Mesenchymal stem cell (in vitro differentiated cells and primary cell): ENCODE data around the gene NAMPT.
A peak's percentile ranks its signal among the peaks of the same experiment; 100 is the strongest.

Experiments
- DNase-seq: peaks from one replicate; pipeline ENCODE4 v3.0.0-alpha.2; 2013
- H2AFZ ChIP-seq: one replicate; pipeline ENCODE4 v1.6.1; 2013; ENCODE audit warnings: low read depth, mild to moderate bottlenecking, control low read depth, inconsistent platforms, low read length, moderate library complexity
- H2AK5ac ChIP-seq: 2 replicates; pipeline ENCODE4 v1.6.1; 2013; ENCODE audit warnings: low read length, moderate library complexity, mild to moderate bottlenecking, inconsistent platforms; ENCODE audit not compliant: severe bottlenecking
- H2BK120ac ChIP-seq: one replicate; pipeline ENCODE4 v1.6.1; 2013; ENCODE audit warnings: low read depth, mild to moderate bottlenecking, inconsistent platforms, low read length, moderate library complexity
- H2BK12ac ChIP-seq, 2 experiments: one replicate each; pipeline ENCODE4 v1.6.1; 2013; ENCODE audit warnings: inconsistent platforms in 2 of 2, low read length in 2 of 2, mild to moderate bottlenecking in 2 of 2, moderate library complexity in 2 of 2, control low read depth in 1 of 2
- H2BK15ac ChIP-seq: one replicate; pipeline ENCODE4 v1.6.1; 2013; ENCODE audit warnings: mild to moderate bottlenecking, low read depth, inconsistent platforms; ENCODE audit not compliant: poor library complexity, severe bottlenecking
- H2BK5ac ChIP-seq: 2 replicates; pipeline ENCODE4 v1.6.1; 2013; ENCODE audit warnings: low read depth, mild to moderate bottlenecking, low read length, control low read depth, inconsistent platforms; ENCODE audit not compliant: poor library complexity, severe bottlenecking
- H3K14ac ChIP-seq, 2 experiments: one replicate each; pipeline ENCODE4 v1.6.1; 2013; ENCODE audit warnings: inconsistent platforms in 2 of 2, low read length in 2 of 2, control low read depth in 1 of 2, mild to moderate bottlenecking in 1 of 2, moderate library complexity in 1 of 2
- H3K18ac ChIP-seq, 2 experiments: one replicate each; pipeline ENCODE4 v1.6.1; 2013; ENCODE audit warnings: inconsistent platforms in 2 of 2, low read length in 2 of 2, control low read depth in 1 of 2, low read depth in 1 of 2, mild to moderate bottlenecking in 1 of 2
- H3K23ac ChIP-seq, 2 experiments: one replicate each; pipeline ENCODE4 v1.6.1; 2013; ENCODE audit warnings: inconsistent platforms in 2 of 2, low read length in 2 of 2, mild to moderate bottlenecking in 2 of 2, moderate library complexity in 2 of 2, control low read depth in 1 of 2
- H3K27ac ChIP-seq: 2 replicates; pipeline ENCODE4 v1.5.1; 2013; ENCODE audit warnings: mild to moderate bottlenecking, moderate library complexity, low read length, control low read depth, inconsistent platforms; ENCODE audit not compliant: poor library complexity, severe bottlenecking
- H3K27me3 ChIP-seq, 2 experiments: 2 replicates each; pipeline versions ENCODE4 v1.6.1 to v1.7.0; 2013; ENCODE audit warnings: low read length in 2 of 2, mild to moderate bottlenecking in 2 of 2, moderate library complexity in 2 of 2, control low read depth in 1 of 2, inconsistent platforms in 1 of 2; ENCODE audit not compliant: control insufficient read depth in 1 of 2, insufficient read depth in 1 of 2
- H3K36me3 ChIP-seq, 2 experiments: 2 replicates each; pipeline versions ENCODE4 v1.6.1 to v1.7.0; 2013; ENCODE audit warnings: low read length in 2 of 2, control low read depth in 1 of 2, inconsistent platforms in 1 of 2, low read depth in 1 of 2, mild to moderate bottlenecking in 1 of 2; ENCODE audit not compliant: insufficient read depth in 2 of 2, control insufficient read depth in 1 of 2
- H3K4ac ChIP-seq, 2 experiments: one replicate each; pipeline ENCODE4 v1.6.1; 2013; ENCODE audit warnings: inconsistent platforms in 2 of 2, low read length in 2 of 2, mild to moderate bottlenecking in 2 of 2, moderate library complexity in 2 of 2, control low read depth in 1 of 2, low read depth in 1 of 2
- H3K4me1 ChIP-seq: 2 replicates; pipeline ENCODE4 v1.6.1; 2013; ENCODE audit warnings: low read depth, low read length, control low read depth; ENCODE audit not compliant: control insufficient read depth, insufficient read depth
- H3K4me2 ChIP-seq: 2 replicates; pipeline ENCODE4 v1.6.1; 2013; ENCODE audit warnings: low read length, mild to moderate bottlenecking, inconsistent platforms; ENCODE audit not compliant: poor library complexity, severe bottlenecking
- H3K4me3 ChIP-seq, 2 experiments: 2 replicates each; pipeline versions ENCODE4 v1.5.1 to v1.7.0; 2013; ENCODE audit warnings: low read length in 2 of 2, mild to moderate bottlenecking in 2 of 2, control low read depth in 1 of 2, low read depth in 1 of 2; ENCODE audit not compliant: insufficient read depth in 1 of 2
- H3K79me1 ChIP-seq: replicated peaks from 2 replicates; pipeline ENCODE4 v1.6.1; 2013; ENCODE audit warnings: mild to moderate bottlenecking, control low read depth, low read length, inconsistent platforms; ENCODE audit not compliant: poor library complexity, severe bottlenecking
- H3K9ac ChIP-seq: 2 replicates; pipeline ENCODE4 v1.7.0; 2013; ENCODE audit warnings: mild to moderate bottlenecking, low read length, moderate library complexity
- H3K9me3 ChIP-seq: 2 replicates; pipeline ENCODE4 v1.7.0; 2013; ENCODE audit warnings: mild to moderate bottlenecking, low read length; ENCODE audit not compliant: control insufficient read depth
- H4K8ac ChIP-seq: one replicate; pipeline ENCODE4 v1.6.1; 2013; ENCODE audit warnings: inconsistent platforms, mild to moderate bottlenecking, low read length, moderate library complexity
- H4K91ac ChIP-seq: one replicate; pipeline ENCODE4 v1.6.1; 2013; ENCODE audit warnings: mild to moderate bottlenecking, low read length, inconsistent platforms
- WGBS: methylation state at CpG from one replicate; pipeline ENCODE4 v1.1.7; 2013; ENCODE audit warnings: mixed read lengths; 5-methylcytosine and 5-hydroxymethylcytosine counted together

NAMPT gene

DNA sequence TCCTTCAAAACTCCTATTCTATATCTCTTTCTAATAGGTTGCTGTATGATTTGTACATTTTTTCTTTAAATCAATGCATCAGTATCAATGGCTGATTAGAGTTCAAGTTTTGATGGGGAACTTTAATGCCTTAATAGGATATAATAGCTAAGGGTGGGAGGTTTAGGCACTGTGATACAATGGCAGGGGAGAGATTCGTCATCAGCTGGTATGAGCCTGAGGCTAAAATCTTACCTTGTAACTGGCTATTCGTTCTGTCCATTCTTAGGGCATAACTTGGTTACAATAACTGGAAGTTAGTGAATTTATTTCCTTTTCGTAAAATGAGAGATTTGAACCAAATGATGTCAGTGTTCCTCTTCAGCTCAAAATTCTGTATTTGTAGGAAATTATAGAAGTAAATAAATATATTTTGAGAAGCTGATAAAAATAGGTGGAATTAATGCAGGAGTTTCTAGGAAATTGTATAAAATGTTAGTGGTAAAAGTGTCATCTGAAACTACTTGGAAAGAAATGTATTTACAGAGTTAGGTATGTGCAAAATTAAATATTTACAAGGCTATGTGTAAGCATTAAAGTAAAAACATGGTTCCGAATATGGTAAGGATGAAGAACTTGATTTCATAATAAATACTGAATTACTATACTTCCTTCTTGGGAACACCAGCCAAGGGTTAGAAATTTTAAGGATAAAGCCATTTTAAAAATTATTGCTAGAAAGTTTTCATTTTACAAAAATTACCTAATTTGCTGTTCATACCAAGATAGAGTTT lies 27.5 kb upstream of the NAMPT start:
- Histone ChIP-seq H3K23ac (no peak overlapping the region), H3K79me1 (no peaks in the 10 kb centered on the region), H3K9me3 (no peaks in the 10 kb centered on the region), H3K27me3 (no peaks in the 10 kb centered on the region), H3K18ac (peak overlapping the region in 1 of 2 experiments; percentile 21), H2BK12ac (no peak overlapping the region), H3K4me1 (no peaks in the 10 kb centered on the region), H3K4me3 (no peak overlapping the region), H2AFZ (no peak overlapping the region), H3K4ac (no peak overlapping the region), H3K27ac (no peak overlapping the region), H3K4me2 (no peak overlapping the region), H3K14ac (no peak overlapping the region), H3K9ac (no peak overlapping the region), H2BK120ac (no peak overlapping the region), H2BK15ac (no peak overlapping the region), H4K8ac (no peak overlapping the region), H2BK5ac (no peak overlapping the region), H4K91ac (no peak overlapping the region), H2AK5ac (no peak overlapping the region), H3K36me3 (no peaks in the 10 kb centered on the region)
- 100% methylated on average over 3 of the region's 4 CpGs for WGBS
- no peak for DNase-seq

DNA sequence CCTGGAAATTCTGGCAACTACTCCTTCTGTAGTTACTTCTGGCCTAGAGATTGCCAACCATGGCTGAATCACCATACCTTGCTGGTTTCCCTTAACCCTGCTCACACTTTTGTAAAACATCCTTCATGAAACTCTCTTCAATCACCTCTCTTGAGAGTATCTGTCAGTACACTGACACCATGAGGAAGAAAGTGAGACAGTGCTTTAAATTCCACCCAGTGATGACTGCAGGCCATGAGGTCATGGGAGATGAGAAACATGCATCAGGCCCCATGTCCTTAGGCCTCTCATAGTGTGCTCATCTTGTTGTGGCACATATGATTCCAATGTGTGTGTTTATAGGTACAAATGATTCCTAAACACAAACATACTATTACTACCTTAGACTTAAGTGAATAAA lies 24.6 kb upstream of the NAMPT start:
- no peak overlapping the region for H2AK5ac ChIP-seq
- no peaks in the 10 kb centered on the region for H3K9me3 ChIP-seq
- H3K79me1 ChIP-seq = no peaks in the 10 kb centered on the region
- H3K27ac ChIP-seq = no peak overlapping the region
- H2BK15ac ChIP-seq = no peak overlapping the region
- H2BK12ac ChIP-seq = no peak overlapping the region
- no peak overlapping the region for H4K8ac ChIP-seq
- H3K36me3 ChIP-seq = no peaks in the 10 kb centered on the region
- no peak overlapping the region for H4K91ac ChIP-seq
- no peak overlapping the region for H3K14ac ChIP-seq
- H3K23ac ChIP-seq = no peak overlapping the region
- H2BK5ac ChIP-seq = no peak overlapping the region
- DNase-seq = no peak
- no peak overlapping the region for H2AFZ ChIP-seq
- H3K4me3 ChIP-seq = no peak overlapping the region
- no peaks in the 10 kb centered on the region for H3K4me1 ChIP-seq
- H3K9ac ChIP-seq = no peak overlapping the region
- no peak overlapping the region for H3K4ac ChIP-seq
- H3K18ac ChIP-seq = no peak overlapping the region
- H3K4me2 ChIP-seq = no peak overlapping the region
- no peak overlapping the region for H2BK120ac ChIP-seq
- no peaks in the 10 kb centered on the region for H3K27me3 ChIP-seq

DNA sequence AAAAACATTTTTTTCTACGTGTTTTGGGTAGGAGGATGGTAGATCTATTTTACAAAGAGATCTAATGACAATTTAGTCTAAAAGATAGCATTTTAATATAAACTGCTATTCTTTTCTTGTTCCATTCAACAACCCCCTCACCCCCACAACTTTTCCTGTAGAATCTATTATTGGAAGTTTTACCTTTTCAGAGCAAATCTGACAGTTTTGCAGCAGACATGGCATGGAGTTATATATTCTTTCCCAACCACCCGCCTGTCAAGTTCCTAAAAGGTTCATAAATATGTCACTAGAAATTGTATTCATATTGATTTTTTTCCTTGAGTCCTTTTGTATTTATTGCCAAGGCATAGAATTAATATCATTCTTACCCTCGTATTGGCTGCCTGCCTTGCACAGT lies 21.5 kb upstream of the NAMPT start:
- Histone ChIP-seq H3K27ac (no peak overlapping the region), H3K4me1 (no peaks in the 10 kb centered on the region), H3K4me3 (no peak overlapping the region), H3K18ac (no peak overlapping the region), H2BK12ac (no peak overlapping the region), H3K36me3 (no peaks in the 10 kb centered on the region), H3K4ac (no peak overlapping the region), H3K23ac (no peak overlapping the region), H3K79me1 (no peaks in the 10 kb centered on the region), H2BK120ac (no peak overlapping the region), H3K9ac (no peak overlapping the region), H2BK5ac (no peak overlapping the region), H2AK5ac (no peak overlapping the region), H3K9me3 (no peaks in the 10 kb centered on the region), H4K8ac (no peak overlapping the region), H2BK15ac (no peak overlapping the region), H2AFZ (no peak overlapping the region), H3K27me3 (no peaks in the 10 kb centered on the region), H3K4me2 (no peak overlapping the region), H4K91ac (no peak overlapping the region), H3K14ac (no peak overlapping the region)
- 72% methylated on average over 2 of the region's 3 CpGs for WGBS
- DNase-seq = no peak

DNA sequence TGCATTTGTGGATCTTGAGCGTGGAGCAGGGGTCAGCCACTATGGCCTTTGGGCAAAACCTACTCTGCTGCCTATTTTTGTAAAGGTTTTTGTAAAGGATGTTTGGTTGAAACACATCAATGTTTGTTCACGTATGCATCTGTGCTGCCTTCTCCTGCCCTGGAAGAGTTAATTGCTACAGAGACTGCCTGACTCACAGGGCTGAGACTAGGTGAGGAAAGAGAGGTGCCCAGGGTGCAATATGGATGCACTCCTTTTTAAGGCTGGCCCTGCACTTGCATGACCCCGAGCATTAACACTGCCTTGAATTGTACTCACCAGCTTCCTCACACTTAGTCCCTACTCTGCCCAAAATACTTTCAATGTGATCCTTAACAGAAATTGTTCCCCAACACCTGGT lies 20.9 kb upstream of the NAMPT start:
- Histone ChIP-seq H2AK5ac (no peak overlapping the region), H3K14ac (peak overlapping the region in 1 of 2 experiments; percentile 75), H3K9ac (no peak overlapping the region), H3K4me3 (no peak overlapping the region), H3K4me1 (no peaks in the 10 kb centered on the region), H4K91ac (no peak overlapping the region), H3K36me3 (no peaks in the 10 kb centered on the region), H3K23ac (no peak overlapping the region), H3K79me1 (no peaks in the 10 kb centered on the region), H2AFZ (no peak overlapping the region), H2BK15ac (no peak overlapping the region), H4K8ac (no peak overlapping the region), H2BK120ac (no peak overlapping the region), H2BK5ac (no peak overlapping the region), H3K4ac (no peak overlapping the region), H3K18ac (peak overlapping the region in 1 of 2 experiments; percentile 70), H3K27me3 (no peaks in the 10 kb centered on the region), H3K27ac (no peak overlapping the region), H3K4me2 (no peak overlapping the region), H2BK12ac (peak overlapping the region in 1 of 2 experiments; percentile 54), H3K9me3 (no peaks in the 10 kb centered on the region)
- DNase-seq = no peak
- WGBS = 83% methylated on average over 3 of the region's 3 CpGs
